PC-9 (cell line): ENCODE measurements around the gene TMOD1. TPM values are rescaled to one million over a fixed set of nuclear protein-coding genes. Genes with fewer than 3 reads are reported as not detected.

Source experiments
- BruUV-seq: library from RNA; stranded (reverse); fragments of 400-500 nt; replicated peaks from 2 replicates; lab custom pipeline; 2021; lab: Mats Ljungman, UMichigan
- CTCF ChIA-PET: fragments of 300-600 bp; sonication (Branson Sonifier 250); formaldehyde crosslinking; loops from one replicate; lab custom pipeline; 2022; ENCODE audit warnings: antibody characterized with exemption; lab: Charles Lee
- POLR2A ChIA-PET: fragments of 300-600 bp; sonication (Branson Sonifier 250); formaldehyde crosslinking; loops from one replicate; lab custom pipeline; 2022; ENCODE audit warnings: antibody characterized with exemption; ENCODE audit not compliant: unreplicated experiment; lab: Charles Lee
- DNase-seq, 2 experiments: peaks; one replicate each; pipeline versions ENCODE4 v3.0.0 to v3.0.0-alpha.2; 2015 to 2022; ENCODE audit warnings: mixed read lengths in 1 of 2
- H2AFZ ChIP-seq: fragments of 200-600 bp; sonication (generic); 2 replicates; pipeline ENCODE4 v1.8.1; 2017; ENCODE audit warnings: antibody characterized with exemption
- H3F3A ChIP-seq: fragments of 200-600 bp; sonication (generic); 2 replicates; pipeline ENCODE4 v1.8.1; 2017; ENCODE audit warnings: antibody characterized with exemption, mild to moderate bottlenecking, low read depth; ENCODE audit not compliant: insufficient read depth
- H3K27ac ChIP-seq: fragments of 200-600 bp; sonication (generic); 2 replicates; pipeline ENCODE4 v1.6.1; 2016; ENCODE audit warnings: mixed run types
- H3K27me3 ChIP-seq: fragments of 200-600 bp; sonication (generic); 2 replicates; pipeline ENCODE4 v1.6.1; 2016; ENCODE audit warnings: low read depth, mixed run types; ENCODE audit not compliant: insufficient read depth
- H3K36me3 ChIP-seq: fragments of 200-600 bp; sonication (generic); 2 replicates; pipeline ENCODE4 v1.6.1; 2016; ENCODE audit warnings: low read depth, mixed run types
- H3K4me1 ChIP-seq: fragments of 200-600 bp; sonication (generic); replicated peaks from 2 replicates; pipeline ENCODE4 v1.6.1; 2016; ENCODE audit warnings: mixed run types; ENCODE audit not compliant: insufficient read depth
- H3K4me2 ChIP-seq: fragments of 200-600 bp; sonication (generic); 2 replicates; pipeline ENCODE4 v1.6.1; 2017; ENCODE audit warnings: mixed run types
- H3K4me3 ChIP-seq: fragments of 200-600 bp; sonication (generic); 2 replicates; pipeline ENCODE4 v1.6.1; 2016; ENCODE audit warnings: mixed run types
- H3K79me2 ChIP-seq: fragments of 200-600 bp; sonication (generic); 2 replicates; pipeline ENCODE4 v1.6.1; 2017; ENCODE audit warnings: low read depth, mixed run types
- H3K9me2 ChIP-seq: fragments of 200-600 bp; sonication (generic); 2 replicates; pipeline ENCODE4 v1.8.1; 2017; ENCODE audit warnings: mild to moderate bottlenecking; ENCODE audit not compliant: insufficient read depth
- H3K9me3 ChIP-seq: fragments of 200-600 bp; sonication (generic); 2 replicates; pipeline ENCODE4 v1.8.1; 2016; ENCODE audit warnings: low read depth; ENCODE audit not compliant: insufficient read depth
- H4K20me1 ChIP-seq: fragments of 200-600 bp; sonication (generic); 2 replicates; pipeline ENCODE4 v1.8.1; 2017; ENCODE audit not compliant: insufficient read depth
- CTCF ChIP-seq: fragments of 200-600 bp; sonication (generic); conservative IDR thresholded peaks from 2 replicates; pipeline ENCODE4 v1.6.1; 2017; ENCODE audit warnings: mixed run types, antibody characterized with exemption, mild to moderate bottlenecking, moderate library complexity
- EZH2 ChIP-seq: fragments of 200-600 bp; sonication (generic); IDR thresholded peaks from 2 replicates; pipeline ENCODE4 v1.8.0; 2017; ENCODE audit warnings: antibody characterized with exemption, low read depth
- intact Hi-C: fragments of 100-400 bp; cut with micrococcal nuclease; formaldehyde crosslinking; loops from one replicate; pipeline ENCODE4 v1.10.0; 2022; ENCODE audit not compliant: unreplicated experiment
- total RNA-seq: library from RNA; stranded (reverse); gene quantifications from 2 replicates; pipeline ENCODE4 v1.2.3, GENCODE V29; 2021

TMOD1 gene
- total RNA-seq, 1 experiment from 2014 or later, result 6.8 TPM

GRCh38 chr9:97602430-97602829 lies 101.0 kb downstream of the TMOD1 start:
- CTCF ChIA-PET, result interaction anchor here (0.6 kb wide), 1 partner anchor 22 kb away, joined by 3 read pairs; no protein-coding TSS in a partner anchor
- H3F3A ChIP-seq, result peaks cover 3% of the 10 kb centered on the region; the same call in 1 of the 2 replicates
- H4K20me1 ChIP-seq, result no peaks in the 10 kb centered on the region
- H3K9me3 ChIP-seq, result no peaks in the 10 kb centered on the region
- no peak for TF ChIP-seq EZH2
- TF ChIP-seq CTCF, result no peak
- H3K27me3 ChIP-seq, result no peaks in the 10 kb centered on the region
- no peak overlapping the region for H3K27ac ChIP-seq
- H3K79me2 ChIP-seq, result no peaks in the 10 kb centered on the region
- intact Hi-C loops, result no loop called here
- POLR2A ChIA-PET, result interaction anchor here (0.6 kb wide), 1 partner anchor 31 kb away, joined by 3 read pairs; the partner anchor contains the start of gene TSTD2
- no peak overlapping the region for H3K4me3 ChIP-seq
- H3K36me3 ChIP-seq, result peaks cover 13% of the 10 kb centered on the region; the same call in 1 of the 2 replicates
- no peaks in the 10 kb centered on the region for H3K4me1 ChIP-seq
- no peak for DNase-seq
- H2AFZ ChIP-seq, result no peak overlapping the region
- H3K4me2 ChIP-seq, result no peak overlapping the region
- H3K9me2 ChIP-seq, result no peaks in the 10 kb centered on the region
- no TSS peak for BruUV-seq

GRCh38 chr9:97604901-97605645 lies 103.6 kb downstream of the TMOD1 start:
- ChIA-PET POLR2A (no interaction called here), CTCF (no interaction called here)
- peak in 1 of 2 experiments; percentile 5 for DNase-seq
- no peaks in the 10 kb centered on the region for H3K79me2 ChIP-seq
- intact Hi-C loops, result no loop called here
- peaks cover 3% of the 10 kb centered on the region; the same call in 1 of the 2 replicates for H3F3A ChIP-seq
- H3K4me3 ChIP-seq, result no peak overlapping the region
- no peak overlapping the region for H3K4me2 ChIP-seq
- no peaks in the 10 kb centered on the region for H3K9me3 ChIP-seq
- TF ChIP-seq EZH2, result no peak
- TF ChIP-seq CTCF, result no peak
- H3K27ac ChIP-seq, result no peak overlapping the region
- H3K27me3 ChIP-seq, result no peaks in the 10 kb centered on the region
- no peaks in the 10 kb centered on the region for H3K9me2 ChIP-seq
- H3K4me1 ChIP-seq, result no peaks in the 10 kb centered on the region
- no peaks in the 10 kb centered on the region for H4K20me1 ChIP-seq
- peaks cover 19% of the 10 kb centered on the region; the same call in 1 of the 2 replicates for H3K36me3 ChIP-seq
- no TSS peak for BruUV-seq
- H2AFZ ChIP-seq, result no peak overlapping the region

- H3K4me3 ChIP-seq, result no peak overlapping the region
- no peak overlapping the region for H3K27ac ChIP-seq
- intact Hi-C loops, result loop anchor here (1.0 to 5.0 kb wide), 5 partner anchors 147 to 929 kb away; partner anchors contain the start of gene TDRD7
- H3K27me3 ChIP-seq, result no peaks in the 10 kb centered on the region
- H3F3A ChIP-seq, result 0 out of 2 replicates have a peak, but pooled peaks cover 5% of the 10 kb centered on the region
- ChIA-PET CTCF (interaction anchor here (0.5 to 2.8 kb wide), 10 partner anchors 14 to 759 kb away, joined by 4 to 28 read pairs (median 6); partner anchors contain the start of genes NCBP1, TDRD7 and TSTD2), POLR2A (no interaction called here)
- H3K4me1 ChIP-seq, result no peaks in the 10 kb centered on the region
- H2AFZ ChIP-seq, result no peak overlapping the region
- no peak overlapping the region for H3K4me2 ChIP-seq
- H3K9me2 ChIP-seq, result no peaks in the 10 kb centered on the region
- no peaks in the 10 kb centered on the region for H3K9me3 ChIP-seq
- H3K36me3 ChIP-seq, result no peaks in the 10 kb centered on the region
- no peaks in the 10 kb centered on the region for H4K20me1 ChIP-seq
- no peaks in the 10 kb centered on the region for H3K79me2 ChIP-seq
- peak; percentile 60 to 62 for DNase-seq
- TF ChIP-seq EZH2 (no peak), CTCF (peak; percentile 91)
- BruUV-seq, result no TSS peak
Observed at GRCh38 chr9:97615439-97616072, 114.1 kb downstream of the TMOD1 start.
